H1 (cell line): ENCODE results near the gene PFKFB3. TPM values are rescaled to one million over a fixed set of nuclear protein-coding genes. Genes with fewer than 3 reads are reported as not detected.

Experiments
- CTCF ChIA-PET: fragments of 300-600 bp; sonication (Branson Sonifier 250); formaldehyde crosslinking; loops from one replicate; lab custom pipeline; 2021; ENCODE audit not compliant: partially characterized antibody; lab: Charles Lee
- POLR2A ChIA-PET: fragments of 300-600 bp; sonication (Branson Sonifier 250); formaldehyde crosslinking; loops from one replicate; lab custom pipeline; 2021; ENCODE audit warnings: inconsistent platforms; ENCODE audit not compliant: partially characterized antibody; lab: Charles Lee
- DNase-seq, 2 experiments: peaks; one replicate each; pipeline versions ENCODE4 v3.0.0 to v3.0.0-alpha.2; 2010 to 2022; ENCODE audit warnings: low spot score in 2 of 2, low read depth in 1 of 2, mixed read lengths in 1 of 2
- FAIRE-seq: peaks from 2 replicates; lab custom pipeline; 2011; peaks lifted over from hg19 to GRCh38; lab: Jason Lieb, UNC
- H2AFZ ChIP-seq: 2 replicates; pipeline ENCODE4 v1.8.1; 2012; ENCODE audit warnings: low read length, inconsistent platforms
- H2AK5ac ChIP-seq: 2 replicates; pipeline ENCODE4 v1.6.1; 2013; ENCODE audit warnings: low read depth, low read length
- H2BK120ac ChIP-seq: replicated peaks from 2 replicates; pipeline ENCODE3; 2013; ENCODE audit warnings: low read depth, low read length, inconsistent platforms
- H2BK12ac ChIP-seq: 2 replicates; pipeline ENCODE4 v1.6.1; 2013; ENCODE audit warnings: low read depth, low read length
- H2BK15ac ChIP-seq: 2 replicates; pipeline ENCODE4 v1.6.1; 2013; ENCODE audit warnings: low read length
- H2BK20ac ChIP-seq: 2 replicates; pipeline ENCODE4 v1.6.1; 2013; ENCODE audit warnings: low read length
- H2BK5ac ChIP-seq: 2 replicates; pipeline ENCODE4 v1.6.1; 2013; ENCODE audit warnings: low read depth, low read length
- H3K14ac ChIP-seq: 2 replicates; pipeline ENCODE4 v1.6.1; 2013; ENCODE audit warnings: inconsistent platforms; ENCODE audit not compliant: insufficient read length
- H3K18ac ChIP-seq: 2 replicates; pipeline ENCODE4 v1.6.1; 2013; ENCODE audit warnings: low read length; ENCODE audit errors: extremely low read depth
- H3K23ac ChIP-seq: 2 replicates; pipeline ENCODE4 v1.6.1; 2013; ENCODE audit warnings: inconsistent platforms; ENCODE audit not compliant: insufficient read length
- H3K23me2 ChIP-seq: 2 replicates; pipeline ENCODE4 v1.6.1; 2013; ENCODE audit warnings: low read depth, low read length
- H3K27ac ChIP-seq: 2 replicates; pipeline ENCODE4 v1.6.1; 2011; ENCODE audit warnings: low read depth, low read length, inconsistent platforms
- H3K27me3 ChIP-seq, 4 experiments: replicated peaks in 1 of 4; 1 replicate in 1 of 4; 2 replicates in 3 of 4; pipeline versions ENCODE4 v1.6.1 to v1.8.1; 2011 to 2013; ENCODE audit warnings: low read length in 3 of 4, mild to moderate bottlenecking in 3 of 4, inconsistent platforms in 2 of 4, mixed read lengths in 2 of 4, moderate library complexity in 1 of 4; ENCODE audit not compliant: control insufficient read depth in 3 of 4, insufficient read depth in 3 of 4; ENCODE audit errors: extremely low read depth in 1 of 4
- H3K36me3 ChIP-seq, 4 experiments: 2 replicates each; pipeline versions ENCODE4 v1.6.1 to v1.8.1; 2011 to 2013; ENCODE audit warnings: mild to moderate bottlenecking in 4 of 4, low read length in 3 of 4, moderate library complexity in 2 of 4, control low read depth in 1 of 4, inconsistent platforms in 1 of 4; ENCODE audit not compliant: insufficient read depth in 4 of 4, control insufficient read depth in 2 of 4
- H3K4ac ChIP-seq: replicated peaks from 2 replicates; pipeline ENCODE3; 2013; ENCODE audit warnings: low read length, low read depth, mixed read lengths, inconsistent platforms; ENCODE audit not compliant: insufficient read length
- H3K4me1 ChIP-seq, 4 experiments: replicated peaks in 1 of 4; 1 replicate in 1 of 4; 2 replicates in 3 of 4; pipeline versions ENCODE4 v1.6.1 to v1.8.1; 2011 to 2013; ENCODE audit warnings: low read length in 3 of 4, inconsistent platforms in 2 of 4, mixed read lengths in 1 of 4; ENCODE audit not compliant: insufficient read depth in 4 of 4, control insufficient read depth in 3 of 4
- H3K4me2 ChIP-seq, 2 experiments: 2 replicates each; pipeline versions ENCODE4 v1.6.1 to v1.8.1; 2011 to 2013; ENCODE audit warnings: low read depth in 2 of 2, low read length in 2 of 2, control low read depth in 1 of 2, inconsistent platforms in 1 of 2, mild to moderate bottlenecking in 1 of 2; ENCODE audit not compliant: insufficient read depth in 1 of 2
- H3K4me3 ChIP-seq, 4 experiments: fragments of 200-600, 300-600 bp in 1 of 4; sonication (generic), shearing (Covaris generic), sonication (Bioruptor Twin) in 1 of 4; 2 replicates each; pipeline versions ENCODE4 v1.5.1 to v1.8.1; 2011 to 2016; ENCODE audit warnings: low read length in 4 of 4, low read depth in 3 of 4, control low read depth in 2 of 4, inconsistent platforms in 2 of 4, mild to moderate bottlenecking in 2 of 4, mixed read lengths in 1 of 4, moderate library complexity in 1 of 4; ENCODE audit not compliant: insufficient read depth in 2 of 4; ENCODE audit errors: extremely low read depth in 1 of 4
- H3K56ac ChIP-seq: replicated peaks from 2 replicates; pipeline ENCODE3; 2013; ENCODE audit warnings: low read depth, mild to moderate bottlenecking, mixed read lengths, low read length, inconsistent platforms; ENCODE audit not compliant: insufficient read length
- H3K79me1 ChIP-seq: 2 replicates; pipeline ENCODE4 v1.6.1; 2013; ENCODE audit warnings: low read depth, low read length, control low read depth
- H3K79me2 ChIP-seq, 2 experiments: 2 replicates each; pipeline versions ENCODE4 v1.6.1 to v1.8.1; 2012 to 2013; ENCODE audit warnings: low read length in 2 of 2, mild to moderate bottlenecking in 2 of 2, inconsistent platforms in 1 of 2; ENCODE audit not compliant: insufficient read depth in 2 of 2, control insufficient read depth in 1 of 2
- H3K9ac ChIP-seq, 4 experiments: replicated peaks in 1 of 4; 1 replicate in 1 of 4; 2 replicates in 3 of 4; pipeline versions ENCODE4 v1.6.1 to v1.8.1; 2011 to 2013; ENCODE audit warnings: low read depth in 3 of 4, low read length in 3 of 4, control low read depth in 2 of 4, mild to moderate bottlenecking in 2 of 4, moderate library complexity in 2 of 4, inconsistent platforms in 1 of 4; ENCODE audit errors: extremely low read depth in 1 of 4
- H3K9me3 ChIP-seq, 2 experiments: 2 replicates each; pipeline versions ENCODE4 v1.6.1 to v1.8.1; 2012 to 2013; ENCODE audit warnings: mild to moderate bottlenecking in 2 of 2, moderate library complexity in 2 of 2, control low read depth in 1 of 2, inconsistent platforms in 1 of 2, low read depth in 1 of 2, low read length in 1 of 2, mixed read lengths in 1 of 2; ENCODE audit not compliant: insufficient read depth in 2 of 2
- H4K20me1 ChIP-seq, 2 experiments: replicated peaks in 1 of 2; 2 replicates each; pipeline versions ENCODE3 to v1.8.1; 2011 to 2013; ENCODE audit warnings: inconsistent platforms in 2 of 2, low read length in 2 of 2, mild to moderate bottlenecking in 1 of 2; ENCODE audit not compliant: insufficient read depth in 2 of 2, control insufficient read depth in 1 of 2
- H4K5ac ChIP-seq: 2 replicates; pipeline ENCODE4 v1.6.1; 2013; ENCODE audit warnings: low read length, low read depth, mixed read lengths, inconsistent platforms; ENCODE audit not compliant: insufficient read length
- H4K8ac ChIP-seq: 2 replicates; pipeline ENCODE4 v1.8.0; 2013; ENCODE audit warnings: mild to moderate bottlenecking, moderate library complexity, low read length, inconsistent platforms; ENCODE audit not compliant: insufficient read depth; ENCODE audit errors: extremely low read depth
- H4K91ac ChIP-seq: replicated peaks from 2 replicates; pipeline ENCODE3; 2013; ENCODE audit warnings: low read length, mixed read lengths, inconsistent platforms; ENCODE audit not compliant: insufficient read length
- WGBS, 2 experiments: shearing (Covaris generic) in 1 of 2; methylation state at CpG; one replicate each; pipeline versions ENCODE4 v1.1.6 to v1.1.7; 2013 to 2015; ENCODE audit warnings: low lambda C conversion rate in 2 of 2, mixed read lengths in 2 of 2, inconsistent platforms in 1 of 2, low coverage in 1 of 2, missing lambda C conversion rate in 1 of 2; ENCODE audit not compliant: insufficient replicate concordance in 2 of 2, insufficient coverage in 1 of 2, insufficient read length in 1 of 2; ENCODE audit errors: extremely low coverage in 1 of 2, missing lambda C conversion rate in 1 of 2; 5-methylcytosine and 5-hydroxymethylcytosine counted together
- polyA plus RNA-seq, 7 experiments: library from polyadenylated mRNA; depleted of rRNA in 3 of 7; stranded (reverse) in 5 of 7; unstranded in 2 of 7; fragments of >200 nt in 5 of 7; fragments of 200-250 nt in 2 of 7; gene quantifications; 1 replicate in 5 of 7; 2 replicates in 1 of 7; 4 replicates in 1 of 7; pipeline versions ENCODE4 v1.2.1 to v1.2.3, GENCODE V29; 2011 to 2013; ENCODE audit warnings: missing spikeins in 2 of 7, mixed read lengths in 2 of 7
- total RNA-seq: library from RNA; stranded (reverse); fragmentation: NEBNext Ultra II Directional; extraction: Animal tissue kit (Norgen Biotek cat#: 25700); gene quantifications from 2 replicates; pipeline ENCODE4 v1.2.1, GENCODE V29; 2021

Gene PFKFB3
- total and polyA plus RNA-seq, 2 of the 8 experiments (the other 6 are each of a cell fraction or from before 2014, with no cell fraction given), result 15.6 to 32.0 TPM

DNA sequence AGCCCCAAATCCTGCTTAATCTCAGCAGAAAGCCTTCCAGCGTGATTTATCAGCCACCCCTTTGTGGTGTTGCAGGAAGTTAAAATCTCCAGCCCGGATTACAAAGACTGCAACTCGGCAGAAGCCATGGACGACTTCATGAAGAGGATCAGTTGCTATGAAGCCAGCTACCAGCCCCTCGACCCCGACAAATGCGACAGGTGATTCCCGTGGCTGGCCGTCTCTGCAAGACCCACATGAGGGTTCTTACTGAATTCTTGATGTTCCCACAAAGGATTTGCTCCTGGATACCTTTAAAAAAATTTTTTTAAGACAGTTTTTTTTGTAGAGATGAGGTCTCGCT lies 16.7 kb downstream of the PFKFB3 start:
- H3K23me2 ChIP-seq, result 0 out of 2 replicates have a peak, but pooled peaks cover 2% of the 10 kb centered on the region
- peaks cover 7 to 16% of the 10 kb centered on the region in 2 experiments for H4K20me1 ChIP-seq
- WGBS, 2 experiments, result 97% methylated on average over 10 of the region's 10 CpGs; no CpG with 5 or more reads in 1 of the 2 experiments
- H3K36me3 ChIP-seq, result peaks cover 34 to 82% (median 64%) of the 10 kb centered on the region in 4 experiments
- H3K9me3 ChIP-seq, result no peaks in the 10 kb centered on the region
- no peak overlapping the region for H2AFZ ChIP-seq
- no peak overlapping the region for H3K14ac ChIP-seq
- H3K4me3 ChIP-seq, result no peak overlapping the region
- DNase-seq (no peak), FAIRE-seq (no peak)
- no peak overlapping the region for H4K91ac ChIP-seq
- no peak overlapping the region for H2AK5ac ChIP-seq
- no peak overlapping the region for H2BK12ac ChIP-seq
- H2BK5ac ChIP-seq, result no peak overlapping the region
- H3K27ac ChIP-seq, result no peak overlapping the region
- H3K4ac ChIP-seq, result no peak overlapping the region
- POLR2A ChIA-PET, result interaction anchor here (1.1 to 3.1 kb wide), 2 partner anchors 16 kb away, joined by 3 to 15 read pairs; partner anchors contain the start of gene PFKFB3
- no peak overlapping the region for H4K5ac ChIP-seq
- no peak overlapping the region for H3K18ac ChIP-seq
- CTCF ChIA-PET, result interaction anchor here (1.4 to 4.4 kb wide), 2 partner anchors 12 to 182 kb away, joined by 3 to 14 read pairs; no protein-coding TSS in a partner anchor
- no peak overlapping the region for H2BK20ac ChIP-seq
- no peak overlapping the region for H2BK15ac ChIP-seq
- 0 out of 2 replicates have a peak, but pooled peaks cover 2% of the 10 kb centered on the region for H3K79me1 ChIP-seq
- H3K4me2 ChIP-seq, result no peak overlapping the region
- H3K4me1 ChIP-seq, result no peaks in the 10 kb centered on the region; a peak in 1 of 7 replicates
- H3K56ac ChIP-seq, result no peak overlapping the region
- no peak overlapping the region for H3K23ac ChIP-seq
- H4K8ac ChIP-seq, result no peak overlapping the region; the same call in 1 of the 2 replicates
- H3K27me3 ChIP-seq, result no peaks in the 10 kb centered on the region
- no peak overlapping the region for H3K9ac ChIP-seq
- H2BK120ac ChIP-seq, result no peak overlapping the region
- no peaks in the 10 kb centered on the region for H3K79me2 ChIP-seq
